ENCODE measurements around the gene ALOX15B. TPM values are rescaled to one million over a fixed set of nuclear protein-coding genes. Genes with fewer than 3 reads are reported as not detected.

The ALOX15B gene
- total RNA-seq, 1 experiment from 2014 or later = not detected

- intact Hi-C loops (cut with micrococcal nuclease; ENCODE audit: unreplicated experiment) = loop anchor here (5.0 kb wide), 2 partner anchors 64 to 234 kb away; no protein-coding TSS in a partner anchor
- Histone ChIP-seq H3K4me1 (replicated peaks; ENCODE audit: insufficient read depth) (peaks cover 28% of the 10 kb centered on the region), H3F3A (ENCODE audit: insufficient read depth, low read depth) (peaks cover 12% of the 10 kb centered on the region; the same call in 1 of the 2 replicates), H3K27ac (peak overlapping the region; percentile 40; the same call in 1 of the 2 replicates), H3K27me3 (ENCODE audit: insufficient read depth, low read depth) (no peaks in the 10 kb centered on the region; the same call in none of the 2 replicates), H3K36me3 (ENCODE audit: low read depth) (no peaks in the 10 kb centered on the region), H3K79me2 (ENCODE audit: low read depth) (no peaks in the 10 kb centered on the region), H2AFZ (no peak overlapping the region; the same call in 1 of the 2 replicates), H4K20me1 (ENCODE audit: insufficient read depth) (no peaks in the 10 kb centered on the region), H3K4me3 (no peak overlapping the region), H3K9me2 (ENCODE audit: insufficient read depth) (no peaks in the 10 kb centered on the region), H3K9me3 (ENCODE audit: insufficient read depth, low read depth) (no peaks in the 10 kb centered on the region), H3K4me2 (peak overlapping the region; percentile 56)
- ChIA-PET POLR2A (ENCODE audit: unreplicated experiment) (interaction anchor here (0.7 kb wide), 1 partner anchor 684 kb away, joined by 5 read pairs; no protein-coding TSS in a partner anchor), CTCF (interaction anchor here (0.6 to 2.4 kb wide), 8 partner anchors 15 to 946 kb away, joined by 3 to 10 read pairs (median 4); no protein-coding TSS in a partner anchor)
- BruUV-seq (replicated peaks) = no TSS peak
- DNase-seq = peak; percentile 29 to 68
- TF ChIP-seq CTCF (conservative IDR thresholded peaks at IDR 0.05) (no peak), EZH2 (IDR thresholded peaks at IDR 0.05; ENCODE audit: low read depth) (no peak)
These were observed 17.5 kb downstream of the ALOX15B start for GRCh38 chr17:8056232-8056975.

- Histone ChIP-seq H3K27me3 (ENCODE audit: insufficient read depth, low read depth) (peaks cover 4% of the 10 kb centered on the region), H4K20me1 (ENCODE audit: insufficient read depth) (no peaks in the 10 kb centered on the region), H3K9me3 (ENCODE audit: insufficient read depth, low read depth) (no peaks in the 10 kb centered on the region), H3K4me3 (no peak overlapping the region), H3K9me2 (ENCODE audit: insufficient read depth) (no peaks in the 10 kb centered on the region), H3K36me3 (ENCODE audit: low read depth) (no peaks in the 10 kb centered on the region), H3K4me1 (replicated peaks; ENCODE audit: insufficient read depth) (peaks cover 28% of the 10 kb centered on the region), H3K27ac (no peak overlapping the region), H3F3A (ENCODE audit: insufficient read depth, low read depth) (peaks cover 12% of the 10 kb centered on the region; the same call in 1 of the 2 replicates), H3K79me2 (ENCODE audit: low read depth) (no peaks in the 10 kb centered on the region), H3K4me2 (peak overlapping the region; percentile 65; the same call in 1 of the 2 replicates), H2AFZ (no peak overlapping the region)
- POLR2A ChIA-PET (ENCODE audit: unreplicated experiment) = interaction anchor here (0.5 to 0.7 kb wide), 3 partner anchors 144 to 685 kb away, joined by 3 to 5 read pairs (median 5); no protein-coding TSS in a partner anchor
- CTCF ChIA-PET = interaction anchor here (0.6 to 2.4 kb wide), 8 partner anchors 16 to 382 kb away, joined by 3 to 10 read pairs (median 4); no protein-coding TSS in a partner anchor
- no TSS peak for BruUV-seq (replicated peaks)
- no peak for DNase-seq
- intact Hi-C loops (cut with micrococcal nuclease; ENCODE audit: unreplicated experiment) = loop anchor here (1.0 to 5.0 kb wide), 6 partner anchors 41 to 314 kb away; no protein-coding TSS in a partner anchor
- TF ChIP-seq EZH2 (IDR thresholded peaks at IDR 0.05; ENCODE audit: low read depth) = no peak
- TF ChIP-seq CTCF (conservative IDR thresholded peaks at IDR 0.05) = no peak
These were observed 18.2 kb downstream of the ALOX15B start for GRCh38 chr17:8056976-8057625.

GRCh38 chr17:8057691-8058114 lies 18.8 kb downstream of the ALOX15B start:
- H3K4me2 ChIP-seq = peak overlapping the region; percentile 65
- no peaks in the 10 kb centered on the region for H3K36me3 ChIP-seq (ENCODE audit: low read depth)
- no peaks in the 10 kb centered on the region for H3K9me3 ChIP-seq (ENCODE audit: insufficient read depth, low read depth)
- no peak overlapping the region; the same call in 1 of the 2 replicates for H3K4me3 ChIP-seq
- TF ChIP-seq CTCF (conservative IDR thresholded peaks at IDR 0.05) (peak; percentile 74), EZH2 (IDR thresholded peaks at IDR 0.05; ENCODE audit: low read depth) (no peak)
- intact Hi-C loops (cut with micrococcal nuclease; ENCODE audit: unreplicated experiment) = loop anchor here (1.0 to 5.0 kb wide), 6 partner anchors 41 to 314 kb away; no protein-coding TSS in a partner anchor
- H3K79me2 ChIP-seq (ENCODE audit: low read depth) = no peaks in the 10 kb centered on the region
- H3K4me1 ChIP-seq (replicated peaks; ENCODE audit: insufficient read depth) = peaks cover 28% of the 10 kb centered on the region
- ChIA-PET CTCF (interaction anchor here (0.5 to 2.4 kb wide), 10 partner anchors 16 to 354 kb away, joined by 3 to 18 read pairs (median 5); no protein-coding TSS in a partner anchor), POLR2A (ENCODE audit: unreplicated experiment) (interaction anchor here (0.5 to 0.6 kb wide), 2 partner anchors 145 to 167 kb away, joined by 3 to 5 read pairs; no protein-coding TSS in a partner anchor)
- peak; percentile 61 to 63 for DNase-seq
- no TSS peak for BruUV-seq (replicated peaks)
- no peak overlapping the region for H2AFZ ChIP-seq
- no peaks in the 10 kb centered on the region for H3K9me2 ChIP-seq (ENCODE audit: insufficient read depth)
- H3K27me3 ChIP-seq (ENCODE audit: insufficient read depth, low read depth) = peaks cover 5% of the 10 kb centered on the region
- H4K20me1 ChIP-seq (ENCODE audit: insufficient read depth) = no peaks in the 10 kb centered on the region
- H3F3A ChIP-seq (ENCODE audit: insufficient read depth, low read depth) = peaks cover 12% of the 10 kb centered on the region; the same call in 1 of the 2 replicates
- H3K27ac ChIP-seq = no peak overlapping the region

Measured in PC-9 (cell line).